Neural cell (in vitro differentiated cells): ENCODE measurements around the gene UNC5A. TPM values are rescaled to one million over a fixed set of nuclear protein-coding genes. Genes with fewer than 3 reads are reported as not detected.

ENCODE experiments used
- H2AFZ ChIP-seq: fragments of 200-600, 300-800 bp; sonication (generic), shearing (Covaris generic); 2 replicates; pipeline ENCODE4 v1.6.0; 2014; ENCODE audit warnings: low read depth, mild to moderate bottlenecking, antibody characterized with exemption, low read length, moderate library complexity
- H3F3A ChIP-seq: fragments of 200-600 bp; shearing (Covaris generic); 2 replicates; pipeline ENCODE4 v1.6.1; 2016; ENCODE audit warnings: mild to moderate bottlenecking, moderate library complexity, mixed read lengths, antibody characterized with exemption, low read length; ENCODE audit not compliant: insufficient read depth, poor library complexity, severe bottlenecking
- H3K27ac ChIP-seq: fragments of 200-600, 300-800 bp; sonication (generic), shearing (Covaris generic); 2 replicates; pipeline ENCODE4 v1.5.1; 2014; ENCODE audit warnings: mild to moderate bottlenecking, low read length, moderate library complexity
- H3K27me3 ChIP-seq: fragments of 300-800, 200-600 bp; sonication (generic), shearing (Covaris generic); 2 replicates; pipeline ENCODE4 v1.6.0; 2014; ENCODE audit warnings: mild to moderate bottlenecking, low read depth, low read length, moderate library complexity; ENCODE audit not compliant: insufficient read depth
- H3K36me3 ChIP-seq: fragments of 300-800, 200-600 bp; sonication (generic), shearing (Covaris generic); 2 replicates; pipeline ENCODE4 v1.5.1; 2014; ENCODE audit warnings: mild to moderate bottlenecking, antibody characterized with exemption, low read length, moderate library complexity; ENCODE audit not compliant: insufficient read depth
- H3K4me2 ChIP-seq: fragments of 300-800, 200-600 bp; sonication (generic), shearing (Covaris generic); 2 replicates; pipeline ENCODE4 v1.6.0; 2014; ENCODE audit warnings: mild to moderate bottlenecking, low read length
- H3K4me3 ChIP-seq: fragments of 300-800, 200-600 bp; sonication (generic), shearing (Covaris generic); 2 replicates; pipeline ENCODE4 v1.5.1; 2014; ENCODE audit warnings: mild to moderate bottlenecking, low read length, moderate library complexity
- H3K79me2 ChIP-seq: fragments of 200-600 bp; shearing (Covaris generic); replicated peaks from 2 replicates; pipeline ENCODE4 v1.6.0; 2014; ENCODE audit warnings: mild to moderate bottlenecking, low read length, moderate library complexity; ENCODE audit not compliant: insufficient read depth
- H3K9ac ChIP-seq: fragments of 300-800, 200-600 bp; sonication (generic), shearing (Covaris generic); 2 replicates; pipeline ENCODE4 v1.6.1; 2016; ENCODE audit warnings: mild to moderate bottlenecking, low read length, mixed read lengths
- H3K9me2 ChIP-seq: fragments of 200-600 bp; shearing (Covaris generic); 2 replicates; pipeline ENCODE4 v1.6.1; 2016; ENCODE audit warnings: mild to moderate bottlenecking, low read length, mixed read lengths; ENCODE audit not compliant: insufficient read depth
- H3K9me3 ChIP-seq: fragments of 200-600, 300-800 bp; sonication (generic), shearing (Covaris generic); 2 replicates; pipeline ENCODE4 v1.6.1; 2016; ENCODE audit warnings: mild to moderate bottlenecking, mixed run types, low read length, moderate library complexity, mixed read lengths
- H4K20me1 ChIP-seq: fragments of 200-600 bp; shearing (Covaris generic); 2 replicates; pipeline ENCODE4 v1.6.1; 2016; ENCODE audit warnings: mild to moderate bottlenecking, mixed run types; ENCODE audit not compliant: insufficient read depth
- CTCF ChIP-seq: fragments of 450-650 bp; IDR thresholded peaks from 2 replicates; pipeline ENCODE4 v1.5.1; 2014; ENCODE audit warnings: antibody characterized with exemption, mild to moderate bottlenecking, moderate library complexity; ENCODE audit not compliant: poor library complexity, severe bottlenecking
- EP300 ChIP-seq: fragments of 450-650 bp; conservative IDR thresholded peaks from 2 replicates; pipeline ENCODE4 v1.6.1; 2014; ENCODE audit warnings: antibody characterized with exemption, mild to moderate bottlenecking, moderate library complexity; ENCODE audit not compliant: poor library complexity, severe bottlenecking
- EZH2 ChIP-seq: fragments of 200-600, 300-800 bp; shearing (Covaris generic), sonication (generic); IDR thresholded peaks from 2 replicates; pipeline ENCODE4 v1.6.1; 2014; ENCODE audit warnings: antibody characterized with exemption, low read length, borderline replicate concordance, mild to moderate bottlenecking; ENCODE audit not compliant: insufficient read depth, poor library complexity, severe bottlenecking
- MXI1 ChIP-seq: fragments of 450-650 bp; conservative IDR thresholded peaks from 2 replicates; pipeline ENCODE4 v1.6.1; 2014; ENCODE audit warnings: antibody characterized with exemption, mild to moderate bottlenecking; ENCODE audit not compliant: poor library complexity, severe bottlenecking
- POLR2AphosphoS5 ChIP-seq: IDR thresholded peaks from 2 replicates; pipeline ENCODE4 v1.6.1; 2012
- RAD21 ChIP-seq: fragments of 450-650 bp; conservative IDR thresholded peaks from 2 replicates; pipeline ENCODE4 v1.6.1; 2014; ENCODE audit warnings: antibody characterized with exemption, mild to moderate bottlenecking, moderate library complexity
- REST ChIP-seq: IDR thresholded peaks from 2 replicates; pipeline ENCODE4 v1.6.1; 2012; ENCODE audit warnings: borderline replicate concordance
- SMC3 ChIP-seq: fragments of 450-650 bp; conservative IDR thresholded peaks from 2 replicates; pipeline ENCODE4 v1.6.1; 2014; ENCODE audit warnings: antibody characterized with exemption, mild to moderate bottlenecking, moderate library complexity; ENCODE audit not compliant: poor library complexity
- TAF1 ChIP-seq: IDR thresholded peaks from 2 replicates; pipeline ENCODE4 v1.6.1; 2012; ENCODE audit warnings: low read depth
- polyA plus RNA-seq: library from polyadenylated mRNA; depleted of rRNA; stranded (reverse); fragments of >200 nt; gene quantifications from 2 replicates; pipeline ENCODE4 v1.2.3, GENCODE V29; 2014

UNC5A gene
- polyA plus RNA-seq, 1 donor from 2014 or later: 2.7 TPM

GRCh38 chr5:176831425-176831824 is 21.1 kb downstream of the UNC5A start:
- H3K79me2 ChIP-seq: no peaks in the 10 kb centered on the region
- no peaks in the 10 kb centered on the region for H3K9me2 ChIP-seq
- H3K9ac ChIP-seq: no peak overlapping the region
- H3K4me3 ChIP-seq: no peak overlapping the region
- H3K9me3 ChIP-seq: no peaks in the 10 kb centered on the region
- H4K20me1 ChIP-seq: no peaks in the 10 kb centered on the region
- H3F3A ChIP-seq: no peaks in the 10 kb centered on the region
- no peak overlapping the region for H3K27ac ChIP-seq
- H3K4me2 ChIP-seq: no peak overlapping the region
- H2AFZ ChIP-seq: no peak overlapping the region
- TF ChIP-seq RAD21 (no peak), REST (no peak), TAF1 (no peak), EZH2 (no peak), MXI1 (no peak), EP300 (no peak), CTCF (no peak), POLR2AphosphoS5 (no peak), SMC3 (no peak)
- no peaks in the 10 kb centered on the region for H3K36me3 ChIP-seq
- H3K27me3 ChIP-seq: no peaks in the 10 kb centered on the region

GRCh38 chr5:176832162-176832561 is 21.8 kb downstream of the UNC5A start:
- Histone ChIP-seq H3K36me3 (no peaks in the 10 kb centered on the region), H3K9ac (no peak overlapping the region), H2AFZ (no peak overlapping the region), H3K4me3 (no peak overlapping the region), H3K9me3 (no peaks in the 10 kb centered on the region), H4K20me1 (no peaks in the 10 kb centered on the region), H3K79me2 (no peaks in the 10 kb centered on the region), H3K9me2 (no peaks in the 10 kb centered on the region), H3K27ac (no peak overlapping the region), H3K4me2 (no peak overlapping the region), H3F3A (no peaks in the 10 kb centered on the region), H3K27me3 (peaks cover 5% of the 10 kb centered on the region)
- TF ChIP-seq TAF1: no peak
- no peak for TF ChIP-seq EZH2
- no peak for TF ChIP-seq POLR2AphosphoS5
- TF ChIP-seq EP300: no peak

- Histone ChIP-seq H3K36me3 (no peaks in the 10 kb centered on the region), H3K4me3 (no peak overlapping the region), H3K9me3 (no peaks in the 10 kb centered on the region), H3K9me2 (no peaks in the 10 kb centered on the region), H4K20me1 (no peaks in the 10 kb centered on the region), H3K27ac (no peak overlapping the region), H3K27me3 (peaks cover 16% of the 10 kb centered on the region), H3K79me2 (no peaks in the 10 kb centered on the region), H3K9ac (no peak overlapping the region), H3K4me2 (no peak overlapping the region), H2AFZ (no peak overlapping the region), H3F3A (no peaks in the 10 kb centered on the region)
- no peak for TF ChIP-seq REST
- no peak for TF ChIP-seq EZH2
- no peak for TF ChIP-seq SMC3
- TF ChIP-seq CTCF: no peak
- TF ChIP-seq RAD21: no peak
- TF ChIP-seq TAF1: no peak
- TF ChIP-seq POLR2AphosphoS5: no peak
Observed at GRCh38 chr5:176833286-176833685, 22.9 kb downstream of the UNC5A start.
